Measurements from ENCODE around the gene SLC5A4. TPM values are rescaled to one million over a fixed set of nuclear protein-coding genes. Genes with fewer than 3 reads are reported as not detected.

SLC5A4 gene
- total RNA-seq (2022; extraction: Qiagen RNA extraction), result not detected in 5 replicates

GRCh38 chr22:32255217-32255616 is at the start of gene SLC5A4:
SLC5A4 (minus strand) TSS chr22:32255347; CDS start chr22:32255329, 18 bp downstream.

DNA sequence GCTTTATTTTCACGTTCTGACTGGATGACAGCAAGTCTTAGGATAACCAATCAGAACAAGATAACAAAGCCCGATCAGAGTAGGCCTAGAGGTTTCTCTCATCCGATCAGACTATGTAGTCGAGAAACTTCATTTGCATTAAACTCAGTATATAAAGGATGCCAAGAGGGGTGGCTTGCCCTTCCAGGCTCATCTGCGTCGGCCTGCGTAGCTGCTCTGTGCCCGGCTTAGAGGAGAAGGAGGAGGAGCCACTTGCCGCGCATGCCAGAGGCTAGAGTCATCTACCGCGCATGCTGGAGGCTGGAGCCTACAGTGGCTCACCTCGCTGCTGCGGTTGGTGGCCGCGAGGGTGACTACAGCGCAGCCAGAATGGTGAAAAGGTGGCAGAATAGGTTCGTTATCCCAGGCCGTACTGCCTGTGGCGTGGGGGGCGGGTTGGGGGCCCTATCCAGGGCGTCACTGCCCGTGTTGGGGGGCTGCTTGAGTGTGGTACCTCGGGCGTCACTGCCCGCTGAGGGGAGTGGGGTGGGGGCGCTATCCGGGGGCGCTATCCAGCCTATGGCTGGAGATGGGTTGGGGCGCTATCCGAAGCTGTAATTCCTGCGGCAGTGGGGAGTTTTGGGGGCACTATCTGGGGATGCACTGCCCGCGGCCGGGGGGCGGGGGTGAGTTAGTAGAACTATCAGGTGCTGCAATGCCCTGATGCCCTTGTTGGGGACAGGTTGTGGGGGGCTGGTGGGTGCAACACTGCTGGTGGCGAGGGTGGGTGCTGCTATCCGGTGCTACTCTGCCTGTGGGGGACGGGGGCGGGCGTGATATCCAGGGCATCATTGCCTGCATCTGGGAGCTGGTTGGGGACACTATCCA is 50.1 kb downstream of the SLC5A4 start, which contains the start of gene RFPL2:
Gene RFPL2 (minus strand): TSS at position 218 of the 867 bp plus-strand sequence. CDS start 2,622 bp downstream, outside the sequence.

Other genes starting within 250 kb of the SLC5A4 start
- 0.06 TPM in 1 of 5 replicates, not detected in the others for gene SLC5A1, start 212.1 kb downstream of the SLC5A4 start, total RNA-seq (2022; extraction: Qiagen RNA extraction)
- gene C22orf42, start 96.0 kb downstream of the SLC5A4 start, total RNA-seq (2022; extraction: Qiagen RNA extraction), result not detected in 5 replicates
- 0.15 to 0.26 TPM (median 0.18 TPM) in 4 of 5 replicates, not detected in the other for gene RFPL2, start 50.3 kb downstream of the SLC5A4 start, total RNA-seq (2022; extraction: Qiagen RNA extraction)
- not detected in 5 replicates for gene RFPL3, start 102.5 kb upstream of the SLC5A4 start, total RNA-seq (2022; extraction: Qiagen RNA extraction)
- gene RTCB, start 156.9 kb upstream of the SLC5A4 start, total RNA-seq (2022; extraction: Qiagen RNA extraction), result 75.4 to 79.4 TPM (median 78.7 TPM) in 5 replicates
- not detected in 5 replicates for gene BPIFC, start 209.1 kb upstream of the SLC5A4 start, total RNA-seq (2022; extraction: Qiagen RNA extraction)
- 69.8 to 73.7 TPM (median 73.1 TPM) in 5 replicates for gene FBXO7, start 219.5 kb upstream of the SLC5A4 start, total RNA-seq (2022; extraction: Qiagen RNA extraction)